ENCODE measurements around the gene CAMSAP1.

GRCh38 chr9:135828656-135829055, 78.7 kb downstream of the CAMSAP1 start:
- TF ChIP-seq, protein P1, sequence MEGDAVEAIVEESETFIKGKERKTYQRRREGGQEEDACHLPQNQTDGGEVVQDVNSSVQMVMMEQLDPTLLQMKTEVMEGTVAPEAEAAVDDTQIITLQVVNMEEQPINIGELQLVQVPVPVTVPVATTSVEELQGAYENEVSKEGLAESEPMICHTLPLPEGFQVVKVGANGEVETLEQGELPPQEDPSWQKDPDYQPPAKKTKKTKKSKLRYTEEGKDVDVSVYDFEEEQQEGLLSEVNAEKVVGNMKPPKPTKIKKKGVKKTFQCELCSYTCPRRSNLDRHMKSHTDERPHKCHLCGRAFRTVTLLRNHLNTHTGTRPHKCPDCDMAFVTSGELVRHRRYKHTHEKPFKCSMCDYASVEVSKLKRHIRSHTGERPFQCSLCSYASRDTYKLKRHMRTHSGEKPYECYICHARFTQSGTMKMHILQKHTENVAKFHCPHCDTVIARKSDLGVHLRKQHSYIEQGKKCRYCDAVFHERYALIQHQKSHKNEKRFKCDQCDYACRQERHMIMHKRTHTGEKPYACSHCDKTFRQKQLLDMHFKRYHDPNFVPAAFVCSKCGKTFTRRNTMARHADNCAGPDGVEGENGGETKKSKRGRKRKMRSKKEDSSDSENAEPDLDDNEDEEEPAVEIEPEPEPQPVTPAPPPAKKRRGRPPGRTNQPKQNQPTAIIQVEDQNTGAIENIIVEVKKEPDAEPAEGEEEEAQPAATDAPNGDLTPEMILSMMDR (IDR thresholded peaks at IDR 0.05), result no peak
- no peak for TF ChIP-seq EZH2 (IDR thresholded peaks at IDR 0.05; ENCODE audit: borderline replicate concordance, insufficient read depth, low read depth, low read length, poor library complexity, severe bottlenecking)
